Keratinocyte (primary cell): ENCODE data around the gene CCDC186.

ENCODE experiments used
- EZH2 ChIP-seq: IDR thresholded peaks from one replicate; pipeline ENCODE4 v1.6.1; 2012; ENCODE audit warnings: inconsistent platforms, mild to moderate bottlenecking, low read length, moderate library complexity
- TF ChIP-seq, protein P1 (sequence below), 3 experiments: IDR thresholded peaks in 1 of 3; conservative IDR thresholded peaks in 1 of 3; optimal IDR thresholded peaks in 1 of 3; 2 replicates in 2 of 3; 3 replicates in 1 of 3; pipeline versions ENCODE3 to v1.5.1; 2011; ENCODE audit warnings: low read length in 3 of 3, mild to moderate bottlenecking in 3 of 3, moderate library complexity in 2 of 3, control low read depth in 1 of 3, inconsistent platforms in 1 of 3; ENCODE audit not compliant: insufficient read depth in 2 of 3; ENCODE audit errors: extremely low read depth in 1 of 3

DNA sequence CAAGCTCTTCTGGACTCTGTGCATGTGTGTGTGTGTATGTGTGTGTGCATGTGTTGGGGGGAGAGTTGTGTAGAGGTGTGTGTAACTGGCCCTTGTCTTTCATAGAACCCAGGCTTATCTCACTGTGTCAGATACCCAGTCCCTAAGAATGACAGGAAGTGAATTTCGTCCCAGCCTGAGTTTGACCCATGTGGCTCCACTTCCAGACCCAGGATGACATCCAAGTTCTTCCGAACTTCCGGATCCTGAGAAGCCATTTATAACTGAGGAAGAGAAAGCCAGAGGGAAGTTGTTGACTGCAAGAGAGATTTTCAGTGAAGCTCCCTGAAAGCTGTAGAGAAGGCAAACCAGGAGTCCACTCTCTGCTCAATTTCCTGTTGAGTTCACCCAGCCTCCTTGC is 77.1 kb downstream of the CCDC186 start:
- TF ChIP-seq, protein P1, sequence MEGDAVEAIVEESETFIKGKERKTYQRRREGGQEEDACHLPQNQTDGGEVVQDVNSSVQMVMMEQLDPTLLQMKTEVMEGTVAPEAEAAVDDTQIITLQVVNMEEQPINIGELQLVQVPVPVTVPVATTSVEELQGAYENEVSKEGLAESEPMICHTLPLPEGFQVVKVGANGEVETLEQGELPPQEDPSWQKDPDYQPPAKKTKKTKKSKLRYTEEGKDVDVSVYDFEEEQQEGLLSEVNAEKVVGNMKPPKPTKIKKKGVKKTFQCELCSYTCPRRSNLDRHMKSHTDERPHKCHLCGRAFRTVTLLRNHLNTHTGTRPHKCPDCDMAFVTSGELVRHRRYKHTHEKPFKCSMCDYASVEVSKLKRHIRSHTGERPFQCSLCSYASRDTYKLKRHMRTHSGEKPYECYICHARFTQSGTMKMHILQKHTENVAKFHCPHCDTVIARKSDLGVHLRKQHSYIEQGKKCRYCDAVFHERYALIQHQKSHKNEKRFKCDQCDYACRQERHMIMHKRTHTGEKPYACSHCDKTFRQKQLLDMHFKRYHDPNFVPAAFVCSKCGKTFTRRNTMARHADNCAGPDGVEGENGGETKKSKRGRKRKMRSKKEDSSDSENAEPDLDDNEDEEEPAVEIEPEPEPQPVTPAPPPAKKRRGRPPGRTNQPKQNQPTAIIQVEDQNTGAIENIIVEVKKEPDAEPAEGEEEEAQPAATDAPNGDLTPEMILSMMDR (optimal IDR thresholded peaks at IDR 0.05 in 1 of 3, IDR thresholded peaks at IDR 0.05 in 1 of 3, conservative IDR thresholded peaks at IDR 0.05 in 1 of 3; ENCODE audit: extremely low read depth in 1 of 3, insufficient read depth in 2 of 3, low read length in 3 of 3): no peak
- no peak for TF ChIP-seq EZH2
